Measurements from ENCODE around the gene TET2. TPM values are rescaled to one million over a fixed set of nuclear protein-coding genes. Genes with fewer than 3 reads are reported as not detected.

TET2 gene
- total RNA-seq, 2 donors from 2014 or later = 12.0 to 15.5 TPM

GRCh38 chr4:105191621-105192210 is 45.0 kb downstream of the TET2 start:
- no peak overlapping the region for H3K4me3 Mint-ChIP-seq
- Histone ChIP-seq H3K9me3 (ENCODE audit: control insufficient read depth, low read length) (no peaks in the 10 kb centered on the region), H3K9ac (ENCODE audit: extremely low read depth, low read length, poor library complexity, severe bottlenecking) (no peak overlapping the region), H3K27ac (ENCODE audit: low read depth, low read length) (no peak overlapping the region), H3K27me3 (ENCODE audit: control insufficient read depth, insufficient read depth, low read length, poor library complexity, severe bottlenecking) (no peaks in the 10 kb centered on the region), H3K36me3 (ENCODE audit: control insufficient read depth, insufficient read depth, low read length) (no peaks in the 10 kb centered on the region), H3K4me3 (ENCODE audit: low read length) (no peak overlapping the region), H3K4me1 (ENCODE audit: control insufficient read depth, insufficient read depth, low read length) (peaks cover 4% of the 10 kb centered on the region)
- TF ChIP-seq CTCF (conservative IDR thresholded peaks at IDR 0.05) = no peak
- H3K4me1 Mint-ChIP-seq = peaks cover 10% of the 10 kb centered on the region
- no peaks in the 10 kb centered on the region for H3K36me3 Mint-ChIP-seq (ENCODE audit: low read depth)
- H3K27me3 Mint-ChIP-seq (ENCODE audit: insufficient read depth) = no peaks in the 10 kb centered on the region
- 76% methylated on average over 3 of the region's 3 CpGs; no CpG with 5 or more reads in 1 of the 2 experiments for WGBS, 2 experiments (ENCODE audit: insufficient coverage in 1 of 2, insufficient read length in 1 of 2)
- no peak for DNase-seq
- no peaks in the 10 kb centered on the region for H3K9me3 Mint-ChIP-seq
- no peak overlapping the region for H3K27ac Mint-ChIP-seq

GRCh38 chr4:105192474-105192873 is 45.8 kb downstream of the TET2 start:
- no peak overlapping the region for H3K27ac Mint-ChIP-seq

GRCh38 chr4:105192910-105193309 is 46.2 kb downstream of the TET2 start:
- DNase-seq = no peak
- no peaks in the 10 kb centered on the region for H3K9me3 ChIP-seq (ENCODE audit: control insufficient read depth, low read length)
- TF ChIP-seq CTCF (conservative IDR thresholded peaks at IDR 0.05) = no peak
- Mint-ChIP-seq H3K27me3 (ENCODE audit: insufficient read depth) (no peaks in the 10 kb centered on the region), H3K36me3 (ENCODE audit: low read depth) (no peaks in the 10 kb centered on the region), H3K27ac (no peak overlapping the region), H3K9me3 (no peaks in the 10 kb centered on the region), H3K4me1 (peaks cover 10% of the 10 kb centered on the region), H3K4me3 (no peak overlapping the region)
- no peaks in the 10 kb centered on the region for H3K36me3 ChIP-seq (ENCODE audit: control insufficient read depth, insufficient read depth, low read length)
- no peak overlapping the region for H3K9ac ChIP-seq (ENCODE audit: extremely low read depth, low read length, poor library complexity, severe bottlenecking)
- 71 to 85% methylated on average over 1 of the region's 1 CpG for WGBS, 2 experiments (ENCODE audit: insufficient coverage in 1 of 2, insufficient read length in 1 of 2)
- H3K4me3 ChIP-seq (ENCODE audit: low read length) = no peak overlapping the region
- peaks cover 4% of the 10 kb centered on the region for H3K4me1 ChIP-seq (ENCODE audit: control insufficient read depth, insufficient read depth, low read length)
- H3K27me3 ChIP-seq (ENCODE audit: control insufficient read depth, insufficient read depth, low read length, poor library complexity, severe bottlenecking) = no peaks in the 10 kb centered on the region
- H3K27ac ChIP-seq (ENCODE audit: low read depth, low read length) = no peak overlapping the region

More at GRCh38 chr4:105192474-105192873, 45.8 kb downstream of the TET2 start:
- Histone ChIP-seq H3K9me3 (ENCODE audit: control insufficient read depth, low read length) (no peaks in the 10 kb centered on the region), H3K27ac (ENCODE audit: low read depth, low read length) (no peak overlapping the region), H3K4me3 (ENCODE audit: low read length) (no peak overlapping the region), H3K4me1 (ENCODE audit: control insufficient read depth, insufficient read depth, low read length) (peaks cover 4% of the 10 kb centered on the region), H3K36me3 (ENCODE audit: control insufficient read depth, insufficient read depth, low read length) (no peaks in the 10 kb centered on the region), H3K27me3 (ENCODE audit: control insufficient read depth, insufficient read depth, low read length, poor library complexity, severe bottlenecking) (no peaks in the 10 kb centered on the region), H3K9ac (ENCODE audit: extremely low read depth, low read length, poor library complexity, severe bottlenecking) (no peak overlapping the region)
- Mint-ChIP-seq H3K36me3 (ENCODE audit: low read depth) (no peaks in the 10 kb centered on the region), H3K9me3 (no peaks in the 10 kb centered on the region), H3K4me1 (peaks cover 10% of the 10 kb centered on the region), H3K4me3 (no peak overlapping the region), H3K27me3 (ENCODE audit: insufficient read depth) (no peaks in the 10 kb centered on the region)
- DNase-seq = no peak
- no peak for TF ChIP-seq CTCF (conservative IDR thresholded peaks at IDR 0.05)

Data from endodermal cell (in vitro differentiated cells).